Central memory CD8-positive, alpha-beta T cell (primary cell): Measurements from ENCODE around the gene BCAS4.
A peak's percentile ranks its signal among the peaks of the same experiment; 100 is the strongest.

Experiments
- ATAC-seq: fragments of 150-1000 bp; cut with Tn5 transposase; replicated peaks from 2 replicates; pipeline ENCODE4 v1.10.0; 2022; ENCODE audit warnings: mild to moderate bottlenecking, moderate FRiP score, moderate number of reproducible peaks; ENCODE audit not compliant: poor library complexity, severe bottlenecking; ENCODE audit errors: extremely low read depth
- DNase-seq, 2 donors: peaks; one replicate each; pipeline ENCODE4 v3.0.0; 2021; ENCODE audit warnings: low spot score in 2 of 2
- H3K27ac Mint-ChIP-seq: one replicate; pipeline ENCODE4 v1.8.0; 2022; ENCODE audit warnings: low read depth, mild to moderate bottlenecking, moderate library complexity, mixed read lengths
- H3K27me3 Mint-ChIP-seq: one replicate; pipeline ENCODE4 v1.8.0; 2022; ENCODE audit warnings: mixed read lengths
- H3K36me3 Mint-ChIP-seq: one replicate; pipeline ENCODE4 v1.8.0; 2022; ENCODE audit warnings: mild to moderate bottlenecking, moderate library complexity, mixed read lengths; ENCODE audit not compliant: insufficient read depth
- H3K4me1 Mint-ChIP-seq: one replicate; pipeline ENCODE4 v1.8.0; 2022; ENCODE audit warnings: mixed read lengths
- H3K4me3 Mint-ChIP-seq: one replicate; pipeline ENCODE4 v1.8.0; 2022; ENCODE audit warnings: mild to moderate bottlenecking, moderate library complexity, mixed read lengths
- H3K9me3 Mint-ChIP-seq: one replicate; pipeline ENCODE4 v1.8.0; 2022; ENCODE audit warnings: mixed read lengths

Gene BCAS4

DNA sequence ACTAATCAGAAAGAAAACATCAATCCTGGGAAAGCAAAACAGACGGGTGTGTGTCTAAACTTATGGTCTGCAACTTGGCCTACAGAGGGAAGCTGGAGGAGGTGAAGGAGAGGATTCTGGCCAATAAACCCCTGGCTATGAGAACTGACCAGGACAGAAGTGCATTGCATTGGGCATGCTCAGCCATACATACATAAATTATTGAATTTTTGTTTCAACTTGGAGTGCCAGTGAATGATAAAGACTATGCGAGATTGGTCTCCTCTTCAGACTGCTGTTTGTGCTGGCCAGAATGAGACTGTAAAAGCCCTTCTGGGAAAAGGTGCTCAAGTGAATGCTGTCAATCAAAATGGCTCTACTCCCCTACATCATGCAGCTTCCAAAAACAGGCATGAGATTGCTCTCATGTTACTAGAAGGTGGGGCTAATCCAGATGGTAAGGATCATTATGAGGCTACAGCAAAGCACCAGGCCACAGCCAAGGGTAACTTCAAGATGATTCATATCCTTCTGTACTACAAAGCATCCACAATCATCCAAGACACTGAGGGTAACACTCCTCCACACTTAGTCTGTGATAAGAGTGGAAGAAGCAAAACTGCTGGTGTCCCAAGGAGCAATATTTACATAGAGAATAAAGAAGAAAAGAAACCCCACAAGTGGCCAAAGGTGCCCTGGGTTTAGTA, 119.0 kb downstream of the BCAS4 start:
- H3K4me1 Mint-ChIP-seq: peaks cover 84% of the 10 kb centered on the region
- H3K27me3 Mint-ChIP-seq: no peaks in the 10 kb centered on the region
- peak overlapping the region; percentile 30 for H3K27ac Mint-ChIP-seq
- no peak overlapping the region for H3K4me3 Mint-ChIP-seq
- H3K36me3 Mint-ChIP-seq: peaks cover 20% of the 10 kb centered on the region
- ATAC-seq: peak; percentile 38
- DNase-seq: no peak
- H3K9me3 Mint-ChIP-seq: no peaks in the 10 kb centered on the region

DNA sequence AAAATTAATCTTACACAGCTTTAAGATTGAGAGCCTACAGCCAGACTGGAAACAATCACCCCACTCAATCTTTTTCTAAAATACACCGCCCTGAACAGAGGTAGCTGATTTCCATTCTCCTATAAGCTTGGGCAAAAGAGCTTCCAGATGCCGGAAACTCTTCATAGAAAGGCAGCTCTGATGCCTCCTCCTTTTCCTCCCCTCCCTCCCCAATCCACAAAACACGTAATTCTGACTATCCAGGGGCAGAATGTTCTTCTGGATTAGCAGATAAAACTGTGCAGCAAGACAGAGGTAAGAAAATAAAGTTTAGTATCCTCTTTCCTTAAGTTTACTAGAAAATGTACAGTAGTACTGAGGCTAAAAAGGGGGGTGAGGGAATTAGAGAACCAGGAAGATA, 120.6 kb downstream of the BCAS4 start:
- DNase-seq: no peak

GRCh38 chr20:50916257-50916656, 121.4 kb downstream of the BCAS4 start:
- H3K36me3 Mint-ChIP-seq: peaks cover 26% of the 10 kb centered on the region
- peak overlapping the region; percentile 30 for H3K4me3 Mint-ChIP-seq
- DNase-seq (no peak), ATAC-seq (no peak)
- H3K27me3 Mint-ChIP-seq: no peaks in the 10 kb centered on the region
- H3K27ac Mint-ChIP-seq: peak overlapping the region; percentile 62
- H3K4me1 Mint-ChIP-seq: peaks cover 83% of the 10 kb centered on the region
- H3K9me3 Mint-ChIP-seq: no peaks in the 10 kb centered on the region

More for the DNA sequence above, 120.6 kb downstream of the BCAS4 start:
- Mint-ChIP-seq H3K4me3 (no peak overlapping the region), H3K36me3 (peaks cover 24% of the 10 kb centered on the region), H3K9me3 (no peaks in the 10 kb centered on the region), H3K4me1 (peaks cover 83% of the 10 kb centered on the region), H3K27me3 (no peaks in the 10 kb centered on the region), H3K27ac (no peak overlapping the region)
- no peak for ATAC-seq

DNA sequence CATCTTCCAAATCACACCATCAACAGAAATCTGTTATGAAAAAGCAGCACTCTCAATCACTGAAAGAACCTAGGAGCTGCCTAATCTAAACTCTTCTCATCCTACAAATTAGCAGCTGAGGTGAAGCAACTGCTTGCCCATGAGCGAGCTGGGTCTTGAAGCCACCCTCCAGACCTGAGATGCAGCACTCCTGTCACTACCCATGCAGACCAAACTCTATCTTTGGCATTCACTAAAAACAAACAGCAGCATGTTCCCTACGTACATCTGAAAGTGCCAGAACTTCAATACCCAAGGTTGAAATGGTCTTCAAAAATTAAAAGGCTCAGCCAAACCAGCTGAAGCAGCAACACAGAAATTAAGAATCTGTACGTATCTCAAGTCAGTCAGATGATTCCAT, 122.1 kb downstream of the BCAS4 start:
- no peak for ATAC-seq
- H3K27me3 Mint-ChIP-seq: no peaks in the 10 kb centered on the region
- no peak for DNase-seq
- H3K36me3 Mint-ChIP-seq: peaks cover 26% of the 10 kb centered on the region
- H3K27ac Mint-ChIP-seq: peak overlapping the region; percentile 62
- H3K4me3 Mint-ChIP-seq: peak overlapping the region; percentile 48
- peaks cover 83% of the 10 kb centered on the region for H3K4me1 Mint-ChIP-seq
- H3K9me3 Mint-ChIP-seq: no peaks in the 10 kb centered on the region

- Mint-ChIP-seq H3K4me3 (no peak overlapping the region), H3K27ac (peak overlapping the region; percentile 72), H3K27me3 (no peaks in the 10 kb centered on the region), H3K4me1 (peaks cover 85% of the 10 kb centered on the region), H3K9me3 (no peaks in the 10 kb centered on the region), H3K36me3 (peaks cover 29% of the 10 kb centered on the region)
- ATAC-seq: no peak
- DNase-seq: no peak
Observed at GRCh38 chr20:50918403-50918802, 123.5 kb downstream of the BCAS4 start.

- peaks cover 82% of the 10 kb centered on the region for H3K4me1 Mint-ChIP-seq
- H3K36me3 Mint-ChIP-seq: peaks cover 37% of the 10 kb centered on the region
- DNase-seq (no peak), ATAC-seq (no peak)
- no peaks in the 10 kb centered on the region for H3K27me3 Mint-ChIP-seq
- peak overlapping the region; percentile 40 for H3K4me3 Mint-ChIP-seq
- peak overlapping the region; percentile 80 for H3K27ac Mint-ChIP-seq
- H3K9me3 Mint-ChIP-seq: no peaks in the 10 kb centered on the region
Observed at GRCh38 chr20:50919567-50919966, 124.7 kb downstream of the BCAS4 start.

- ATAC-seq (peak; percentile 82), DNase-seq (no peak)
- H3K27me3 Mint-ChIP-seq: no peaks in the 10 kb centered on the region
- peaks cover 43% of the 10 kb centered on the region for H3K36me3 Mint-ChIP-seq
- peaks cover 84% of the 10 kb centered on the region for H3K4me1 Mint-ChIP-seq
- H3K27ac Mint-ChIP-seq: peak overlapping the region; percentile 74
- H3K9me3 Mint-ChIP-seq: no peaks in the 10 kb centered on the region
- no peak overlapping the region for H3K4me3 Mint-ChIP-seq
Observed at GRCh38 chr20:50920997-50921396, 126.1 kb downstream of the BCAS4 start.

GRCh38 chr20:50921803-50922501, 127.1 kb downstream of the BCAS4 start:
- peaks cover 36% of the 10 kb centered on the region for H3K36me3 Mint-ChIP-seq
- H3K27ac Mint-ChIP-seq: peak overlapping the region; percentile 74
- H3K4me3 Mint-ChIP-seq: no peak overlapping the region
- no peaks in the 10 kb centered on the region for H3K27me3 Mint-ChIP-seq
- no peaks in the 10 kb centered on the region for H3K9me3 Mint-ChIP-seq
- DNase-seq (no peak), ATAC-seq (no peak)
- peaks cover 78% of the 10 kb centered on the region for H3K4me1 Mint-ChIP-seq

GRCh38 chr20:50924261-50924920, 129.5 kb downstream of the BCAS4 start:
- DNase-seq: no peak
- H3K4me3 Mint-ChIP-seq: peak overlapping the region; percentile 41
- peaks cover 79% of the 10 kb centered on the region for H3K4me1 Mint-ChIP-seq
- no peaks in the 10 kb centered on the region for H3K27me3 Mint-ChIP-seq
- no peak overlapping the region for H3K27ac Mint-ChIP-seq
- no peaks in the 10 kb centered on the region for H3K9me3 Mint-ChIP-seq
- ATAC-seq: no peak
- peaks cover 39% of the 10 kb centered on the region for H3K36me3 Mint-ChIP-seq

DNA sequence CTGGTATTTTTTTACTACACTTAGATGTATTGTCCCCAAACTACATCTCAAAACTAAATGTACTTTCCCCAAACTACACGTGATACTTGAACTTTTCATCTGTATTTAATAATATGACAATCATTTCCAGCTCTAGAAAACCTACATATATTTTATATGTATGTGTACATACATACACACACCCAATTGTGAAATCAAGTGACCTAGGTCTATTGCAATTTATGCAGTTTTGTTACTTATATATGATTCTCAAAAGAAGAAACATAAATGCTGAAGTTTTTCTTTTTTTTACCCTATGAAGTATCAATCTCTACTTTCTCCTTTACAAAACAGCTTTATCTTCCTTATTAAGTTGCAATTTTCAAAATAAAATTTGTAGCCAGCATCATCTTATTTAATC, 131.7 kb downstream of the BCAS4 start:
- Mint-ChIP-seq H3K4me1 (peaks cover 73% of the 10 kb centered on the region), H3K36me3 (peaks cover 48% of the 10 kb centered on the region), H3K4me3 (no peak overlapping the region), H3K27me3 (no peaks in the 10 kb centered on the region), H3K9me3 (no peaks in the 10 kb centered on the region), H3K27ac (no peak overlapping the region)
- DNase-seq: no peak
- no peak for ATAC-seq
